ENCODE data around the gene RGSL1. TPM values are rescaled to one million over a fixed set of nuclear protein-coding genes. Genes with fewer than 3 reads are reported as not detected.

RGSL1 gene
- total RNA-seq, 1 donor from 2014 or later, result not detected

- Histone ChIP-seq H3K36me3 (peaks cover 19% of the 10 kb centered on the region), H3K4me1 (peaks cover 35% of the 10 kb centered on the region), H3K4me3 (no peak overlapping the region), H3K27ac (no peak overlapping the region), H3K9me3 (no peaks in the 10 kb centered on the region), H3K27me3 (no peaks in the 10 kb centered on the region)
- ATAC-seq, result no peak
- DNase-seq, result no peak
- no peak for TF ChIP-seq CTCF (IDR thresholded peaks at IDR 0.05)
- intact Hi-C loops (cut with DNase I), result loop anchor here (2.0 kb wide), 1 partner anchor 182 kb away; no protein-coding TSS in a partner anchor
Measured at GRCh38 chr1:182600745-182601415, 150.9 kb downstream of the RGSL1 start.

GRCh38 chr1:182601416-182601786, 151.5 kb downstream of the RGSL1 start:
- intact Hi-C loops (cut with DNase I), result loop anchor here (2.0 kb wide), 1 partner anchor 181 kb away; no protein-coding TSS in a partner anchor
- H3K27me3 ChIP-seq, result no peaks in the 10 kb centered on the region
- H3K36me3 ChIP-seq, result peaks cover 19% of the 10 kb centered on the region
- H3K27ac ChIP-seq, result peak overlapping the region; percentile 85
- H3K4me3 ChIP-seq, result peak overlapping the region; percentile 66
- DNase-seq, result peak; percentile 69
- H3K4me1 ChIP-seq, result peaks cover 35% of the 10 kb centered on the region
- ATAC-seq, result peak; percentile 45
- no peaks in the 10 kb centered on the region for H3K9me3 ChIP-seq
- TF ChIP-seq CTCF (IDR thresholded peaks at IDR 0.05), result peak; percentile 86

- H3K4me3 ChIP-seq, result peak overlapping the region; percentile 66
- H3K27ac ChIP-seq, result peak overlapping the region; percentile 85
Measured at GRCh38 chr1:182601913-182602312, 152.0 kb downstream of the RGSL1 start.

GRCh38 chr1:182602935-182603645, 153.1 kb downstream of the RGSL1 start:
- DNase-seq (peak; percentile 70), ATAC-seq (peak; percentile 66)
- intact Hi-C loops (cut with DNase I), result no loop called here
- no peaks in the 10 kb centered on the region for H3K9me3 ChIP-seq
- peaks cover 35% of the 10 kb centered on the region for H3K4me1 ChIP-seq
- peak overlapping the region; percentile 66 for H3K4me3 ChIP-seq
- H3K27me3 ChIP-seq, result no peaks in the 10 kb centered on the region
- H3K36me3 ChIP-seq, result peaks cover 19% of the 10 kb centered on the region
- no peak for TF ChIP-seq CTCF (IDR thresholded peaks at IDR 0.05)
- peak overlapping the region; percentile 85 for H3K27ac ChIP-seq

More at GRCh38 chr1:182601913-182602312, 152.0 kb downstream of the RGSL1 start:
- peaks cover 19% of the 10 kb centered on the region for H3K36me3 ChIP-seq
- ATAC-seq (no peak), DNase-seq (no peak)
- H3K27me3 ChIP-seq, result no peaks in the 10 kb centered on the region
- no peak for TF ChIP-seq CTCF (IDR thresholded peaks at IDR 0.05)
- intact Hi-C loops (cut with DNase I), result loop anchor here (2.0 kb wide), 1 partner anchor 181 kb away; no protein-coding TSS in a partner anchor
- H3K9me3 ChIP-seq, result no peaks in the 10 kb centered on the region
- peaks cover 35% of the 10 kb centered on the region for H3K4me1 ChIP-seq

- H3K36me3 ChIP-seq, result peaks cover 19% of the 10 kb centered on the region
- no peak for TF ChIP-seq CTCF (IDR thresholded peaks at IDR 0.05)
- no peaks in the 10 kb centered on the region for H3K9me3 ChIP-seq
- intact Hi-C loops (cut with DNase I), result no loop called here
- H3K4me1 ChIP-seq, result peaks cover 33% of the 10 kb centered on the region
- peak overlapping the region; percentile 66 for H3K4me3 ChIP-seq
- ATAC-seq, result peak; percentile 4
- DNase-seq, result no peak
- H3K27me3 ChIP-seq, result no peaks in the 10 kb centered on the region
- H3K27ac ChIP-seq, result peak overlapping the region; percentile 85
Measured at GRCh38 chr1:182603646-182604174, 153.8 kb downstream of the RGSL1 start.

All from upper lobe of right lung (tissue), 1 donor.